Right lobe of liver (tissue), 4 donors: Measurements from ENCODE around the gene LEKR1.

Experiments
- CTCF ChIP-seq, 4 donors: fragments of 200-600 bp in 3 of 4; fragments of 450-650 bp in 1 of 4; IDR thresholded peaks; one replicate each; pipeline versions ENCODE4 v1.5.1 to v1.8.0; 2016 to 2022; ENCODE audit warnings: antibody characterized with exemption in 4 of 4, mild to moderate bottlenecking in 2 of 4
- POLR2A ChIP-seq: fragments of 450-650 bp; IDR thresholded peaks from one replicate; pipeline ENCODE4 v1.6.1; 2017; ENCODE audit warnings: antibody characterized with exemption, mild to moderate bottlenecking
- donor health status: DM: no; HTN: no; CAD: no.
- donor health status: DM: no; HTN: no; CAD: no.
- donor health status: DM: no; HTN: yes; CAD: no.

- TF ChIP-seq CTCF (IDR thresholded peaks at IDR 0.05) (no peak), POLR2A (no peak)
These were observed 136.9 kb downstream of the LEKR1 start for GRCh38 chr3:156963096-156963495.
